Esophagus muscularis mucosa (tissue), 4 donors: ENCODE measurements around the gene CAMTA1. TPM values are rescaled to one million over a fixed set of nuclear protein-coding genes. Genes with fewer than 3 reads are reported as not detected.

Source experiments
- DNase-seq: peaks from one replicate; pipeline ENCODE4 v3.0.0-alpha.2; 2017; ENCODE audit errors: extremely low spot score
- H3K27ac ChIP-seq, 4 donors: fragments of 200-600 bp; sonication (generic); replicated peaks in 1 of 4; 1 replicate in 3 of 4; 2 replicates in 1 of 4; pipeline ENCODE4 v1.5.1; 2016 to 2019; ENCODE audit warnings: mild to moderate bottlenecking in 1 of 4
- H3K27me3 ChIP-seq, 4 donors: fragments of 200-600 bp; sonication (generic); one replicate each; pipeline versions ENCODE4 v1.5.1 to v1.6.0; 2016 to 2019
- H3K36me3 ChIP-seq, 4 donors: fragments of 200-600 bp; sonication (generic); one replicate each; pipeline ENCODE4 v1.5.1; 2016 to 2019
- H3K4me1 ChIP-seq, 4 donors: fragments of 200-600 bp; sonication (generic); one replicate each; pipeline ENCODE4 v1.5.1; 2016 to 2019
- H3K4me3 ChIP-seq, 4 donors: fragments of 200-600 bp; sonication (generic); 1 replicate in 2 of 4; 2 replicates in 2 of 4; pipeline ENCODE4 v1.5.1; 2016 to 2019; ENCODE audit warnings: mild to moderate bottlenecking in 4 of 4, moderate library complexity in 1 of 4
- H3K9me3 ChIP-seq, 4 donors: fragments of 200-600 bp; sonication (generic); 1 replicate in 3 of 4; 2 replicates in 1 of 4; pipeline ENCODE4 v1.5.1; 2016 to 2019
- CTCF ChIP-seq, 3 experiments: fragments of 200-600 bp in 2 of 3; fragments of 450-650 bp in 1 of 3; sonication (generic) in 2 of 3; IDR thresholded peaks; one replicate each; pipeline ENCODE4 v1.5.1; 2017 to 2019; ENCODE audit warnings: antibody characterized with exemption in 3 of 3, mild to moderate bottlenecking in 2 of 3, moderate library complexity in 1 of 3
- EP300 ChIP-seq: sonication (generic); formaldehyde crosslinking; IDR thresholded peaks from one replicate; pipeline ENCODE4 v1.6.1; 2017; ENCODE audit warnings: antibody characterized with exemption
- POLR2A ChIP-seq: fragments of 450-650 bp; IDR thresholded peaks from one replicate; pipeline ENCODE4 v1.6.1; 2017; ENCODE audit warnings: antibody characterized with exemption, moderate library complexity, mild to moderate bottlenecking, low read depth
- POLR2AphosphoS5 ChIP-seq, 2 donors: sonication (generic); formaldehyde crosslinking; IDR thresholded peaks; one replicate each; pipeline ENCODE4 v1.6.1; 2017; ENCODE audit warnings: antibody characterized with exemption in 2 of 2
- WGBS: methylation state at CpG from one replicate; pipeline ENCODE4 v1.1.5; 2018; 5-methylcytosine and 5-hydroxymethylcytosine counted together
- intact Hi-C: fragments of 100-400 bp; cut with DNase I; formaldehyde crosslinking; loops from one replicate; pipeline ENCODE4 v1.15.1; 2023
- total RNA-seq, 4 donors: library from RNA; depleted of rRNA; stranded (reverse); fragments of >200 nt; gene quantifications; one replicate each; pipeline versions ENCODE4 v1.1.0 to v1.2.1, GENCODE V29; 2016

The CAMTA1 gene
- total RNA-seq, 4 donors from 2014 or later, result 109 to 226 (median 139) TPM

- Histone ChIP-seq H3K36me3 (no peaks in the 10 kb centered on the region), H3K27ac (no peak overlapping the region), H3K4me3 (no peak overlapping the region), H3K27me3 (peaks cover 0 to 22% (median 0%) of the 10 kb centered on the region in 4 donors), H3K9me3 (no peaks in the 10 kb centered on the region), H3K4me1 (no peaks in the 10 kb centered on the region)
- TF ChIP-seq POLR2AphosphoS5 (IDR thresholded peaks at IDR 0.05) (no peak), EP300 (no peak), POLR2A (no peak), CTCF (IDR thresholded peaks at IDR 0.05) (no peak)
- DNase-seq, result no peak
- WGBS, result 82% methylated on average over 5 of the region's 6 CpGs
- intact Hi-C loops, result no loop called here
Observed at GRCh38 chr1:6999826-7000225, 214.6 kb downstream of the CAMTA1 start.

- DNase-seq, result no peak
- no peak for TF ChIP-seq POLR2AphosphoS5 (IDR thresholded peaks at IDR 0.05)
- no peak for TF ChIP-seq CTCF (IDR thresholded peaks at IDR 0.05)
- no peak for TF ChIP-seq POLR2A
- no peak for TF ChIP-seq EP300
- no peaks in the 10 kb centered on the region for H3K36me3 ChIP-seq
- H3K4me3 ChIP-seq, result no peak overlapping the region
- peaks cover 0 to 26% (median 0%) of the 10 kb centered on the region in 4 donors for H3K27me3 ChIP-seq
- H3K4me1 ChIP-seq, result no peaks in the 10 kb centered on the region
- 92% methylated on average over 3 of the region's 3 CpGs for WGBS
- intact Hi-C loops, result no loop called here
- no peak overlapping the region for H3K27ac ChIP-seq
- no peaks in the 10 kb centered on the region for H3K9me3 ChIP-seq
Observed at GRCh38 chr1:7000720-7001119, 215.5 kb downstream of the CAMTA1 start.

GRCh38 chr1:7002728-7003127, 217.5 kb downstream of the CAMTA1 start:
- 91% methylated on average over 6 of the region's 8 CpGs for WGBS

GRCh38 chr1:7003676-7004075, 218.4 kb downstream of the CAMTA1 start:
- Histone ChIP-seq H3K27me3 (peaks cover 0 to 36% (median 0%) of the 10 kb centered on the region in 4 donors), H3K36me3 (no peaks in the 10 kb centered on the region), H3K27ac (no peak overlapping the region), H3K4me1 (no peaks in the 10 kb centered on the region), H3K9me3 (no peaks in the 10 kb centered on the region), H3K4me3 (no peak overlapping the region)
- intact Hi-C loops, result no loop called here
- no peak for DNase-seq
- no peak for TF ChIP-seq POLR2A
- 57% methylated on average over 5 of the region's 5 CpGs for WGBS

More at GRCh38 chr1:7002728-7003127, 217.5 kb downstream of the CAMTA1 start:
- H3K9me3 ChIP-seq, result no peaks in the 10 kb centered on the region
- H3K4me3 ChIP-seq, result no peak overlapping the region
- TF ChIP-seq POLR2A (no peak), POLR2AphosphoS5 (IDR thresholded peaks at IDR 0.05) (no peak), EP300 (no peak), CTCF (IDR thresholded peaks at IDR 0.05) (no peak)
- no peak overlapping the region for H3K27ac ChIP-seq
- peaks cover 0 to 36% (median 0%) of the 10 kb centered on the region in 4 donors for H3K27me3 ChIP-seq
- H3K36me3 ChIP-seq, result no peaks in the 10 kb centered on the region
- intact Hi-C loops, result no loop called here
- DNase-seq, result no peak
- no peaks in the 10 kb centered on the region for H3K4me1 ChIP-seq

GRCh38 chr1:7004181-7004580, 218.9 kb downstream of the CAMTA1 start:
- intact Hi-C loops, result no loop called here
- 90% methylated on average over 1 of the region's 1 CpG for WGBS
- Histone ChIP-seq H3K27me3 (peaks cover 0 to 35% (median 0%) of the 10 kb centered on the region in 4 donors), H3K4me1 (no peaks in the 10 kb centered on the region), H3K9me3 (no peaks in the 10 kb centered on the region), H3K27ac (no peak overlapping the region), H3K4me3 (no peak overlapping the region), H3K36me3 (no peaks in the 10 kb centered on the region)
- DNase-seq, result no peak
- no peak for TF ChIP-seq POLR2AphosphoS5 (IDR thresholded peaks at IDR 0.05)
- no peak for TF ChIP-seq CTCF (IDR thresholded peaks at IDR 0.05)
- TF ChIP-seq EP300, result no peak
- no peak for TF ChIP-seq POLR2A
